B cell (primary cell): ENCODE results near the gene EXOSC10.
"Not testable (repeated sequence)": the region's sequence is repeated elsewhere in the genome, so short reads cannot be mapped to it uniquely, and the experiment has no call there.

Experiments
- EZH2 ChIP-seq: IDR thresholded peaks from 2 replicates; pipeline ENCODE4 v1.6.1; 2012; ENCODE audit warnings: borderline replicate concordance, low read depth, mild to moderate bottlenecking, moderate library complexity, low read length; ENCODE audit not compliant: insufficient read depth, poor library complexity, severe bottlenecking
- TF ChIP-seq, protein P1 (sequence below): fragments of 200-600 bp; IDR thresholded peaks from one replicate; pipeline ENCODE4 v1.8.0; 2022; ENCODE audit warnings: antibody characterized with exemption, mild to moderate bottlenecking

DNA sequence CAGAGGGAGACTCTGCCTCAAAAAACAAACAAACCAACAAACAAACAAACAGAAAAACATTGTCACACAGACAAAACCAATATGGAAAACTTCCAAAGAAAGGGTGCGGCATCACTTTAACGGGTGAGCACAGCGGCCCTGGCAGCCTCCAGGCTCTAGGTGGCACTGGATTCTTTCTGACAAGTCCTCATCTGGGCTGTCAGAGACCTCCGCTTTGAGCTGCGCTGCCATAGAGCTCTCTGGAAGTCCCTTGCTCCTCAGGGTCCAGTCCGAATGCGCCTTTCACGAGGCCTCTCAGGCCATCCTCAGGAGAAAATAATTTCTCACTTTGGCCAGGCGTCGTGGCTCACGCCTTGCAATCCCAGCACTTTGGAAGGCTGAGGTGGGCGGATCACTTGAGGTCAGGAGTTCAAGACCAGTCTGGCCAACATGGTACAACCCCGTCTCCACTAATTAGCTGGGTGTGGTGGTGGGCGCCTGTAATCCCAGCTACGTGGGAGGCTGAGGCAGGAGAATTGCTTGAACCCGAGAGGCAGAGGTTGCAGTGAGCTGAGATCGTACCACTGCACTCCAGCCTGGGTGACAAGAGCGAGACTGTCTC is 35.6 kb downstream of the EXOSC10 start:
- TF ChIP-seq, protein P1, sequence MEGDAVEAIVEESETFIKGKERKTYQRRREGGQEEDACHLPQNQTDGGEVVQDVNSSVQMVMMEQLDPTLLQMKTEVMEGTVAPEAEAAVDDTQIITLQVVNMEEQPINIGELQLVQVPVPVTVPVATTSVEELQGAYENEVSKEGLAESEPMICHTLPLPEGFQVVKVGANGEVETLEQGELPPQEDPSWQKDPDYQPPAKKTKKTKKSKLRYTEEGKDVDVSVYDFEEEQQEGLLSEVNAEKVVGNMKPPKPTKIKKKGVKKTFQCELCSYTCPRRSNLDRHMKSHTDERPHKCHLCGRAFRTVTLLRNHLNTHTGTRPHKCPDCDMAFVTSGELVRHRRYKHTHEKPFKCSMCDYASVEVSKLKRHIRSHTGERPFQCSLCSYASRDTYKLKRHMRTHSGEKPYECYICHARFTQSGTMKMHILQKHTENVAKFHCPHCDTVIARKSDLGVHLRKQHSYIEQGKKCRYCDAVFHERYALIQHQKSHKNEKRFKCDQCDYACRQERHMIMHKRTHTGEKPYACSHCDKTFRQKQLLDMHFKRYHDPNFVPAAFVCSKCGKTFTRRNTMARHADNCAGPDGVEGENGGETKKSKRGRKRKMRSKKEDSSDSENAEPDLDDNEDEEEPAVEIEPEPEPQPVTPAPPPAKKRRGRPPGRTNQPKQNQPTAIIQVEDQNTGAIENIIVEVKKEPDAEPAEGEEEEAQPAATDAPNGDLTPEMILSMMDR = not testable (repeated sequence)
- TF ChIP-seq EZH2 = not testable (repeated sequence)
